ENCODE data around the gene TECTB.

The TECTB gene

DNA sequence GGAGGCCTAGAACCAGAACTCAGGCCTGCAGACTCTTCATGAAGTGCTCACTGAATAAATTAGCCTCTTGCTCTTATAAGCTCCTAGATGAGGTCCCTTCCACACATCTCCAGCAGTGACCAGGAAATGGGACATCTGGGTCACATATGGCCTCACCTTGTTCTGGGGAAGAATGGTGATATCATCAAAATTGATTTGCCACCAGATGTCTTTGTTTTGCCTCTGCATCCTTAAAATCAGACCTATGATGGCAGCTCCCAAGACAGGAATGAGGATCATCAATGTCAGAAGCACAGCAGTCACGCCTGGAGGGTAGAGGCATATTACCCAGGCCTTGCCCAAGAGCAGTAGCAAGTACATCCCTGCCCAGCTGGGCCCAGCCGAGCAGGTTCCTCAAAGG is 57.4 kb downstream of the TECTB start:
- Histone ChIP-seq H3K9ac (ENCODE audit: insufficient read length) (no peak overlapping the region), H3K27ac (no peak overlapping the region), H3K4me3 (no peak overlapping the region), H3K36me3 (ENCODE audit: insufficient read depth, low read length) (no peaks in the 10 kb centered on the region), H3K9me3 (ENCODE audit: low read depth, low read length) (no peaks in the 10 kb centered on the region)
- DNase-seq (ENCODE audit: low read depth, low spot score), result no peak
- TF ChIP-seq EZH2 (IDR thresholded peaks at IDR 0.05) (no peak), FOXP2 (optimal IDR thresholded peaks at IDR 0.05; ENCODE audit: control extremely low read depth, extremely low read length, insufficient read depth) (no peak), POLR2AphosphoS5 (IDR thresholded peaks at IDR 0.05; ENCODE audit: borderline replicate concordance, low read depth, low read length) (no peak)

DNA sequence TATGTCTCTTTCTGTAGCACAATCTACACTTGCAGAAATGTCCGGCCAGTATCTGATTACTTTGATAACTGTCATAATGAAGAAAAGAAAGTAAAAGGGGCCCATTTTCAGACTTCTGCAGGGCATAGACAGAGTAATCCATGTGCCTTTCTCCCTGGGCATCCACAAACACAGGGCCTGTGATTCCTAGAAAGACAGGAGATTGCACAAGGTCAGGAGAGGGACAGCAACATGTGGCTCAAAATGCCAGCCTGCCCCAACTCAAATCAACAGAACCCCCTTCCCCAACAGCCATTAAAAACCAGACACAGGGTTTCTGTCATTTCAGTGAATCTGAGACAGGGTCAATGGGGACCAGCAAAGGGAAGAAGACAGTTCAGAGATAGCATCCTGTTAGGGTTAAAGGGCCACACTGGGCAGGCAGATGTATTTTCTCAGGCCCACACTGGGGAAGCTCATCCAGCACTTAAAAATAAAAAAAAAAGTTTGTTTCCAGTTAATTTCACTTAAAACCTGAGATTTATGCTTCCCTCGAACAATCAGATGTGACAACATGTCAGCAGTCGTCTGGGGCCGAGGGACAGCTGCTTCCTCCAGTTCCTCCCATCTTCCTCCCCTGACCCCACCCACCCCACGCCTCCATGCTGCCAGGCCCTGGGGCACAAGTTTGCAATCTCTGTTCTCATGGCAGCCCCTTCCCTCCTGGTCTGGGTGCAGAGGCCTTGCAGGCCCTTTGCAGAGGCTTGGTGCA is 60.0 kb downstream of the TECTB start:
- H3K27ac ChIP-seq, result no peak overlapping the region
- no peaks in the 10 kb centered on the region for H3K36me3 ChIP-seq (ENCODE audit: insufficient read depth, low read length)
- no peak overlapping the region for H3K9ac ChIP-seq (ENCODE audit: insufficient read length)
- TF ChIP-seq POLR2AphosphoS5 (IDR thresholded peaks at IDR 0.05; ENCODE audit: borderline replicate concordance, low read depth, low read length), result no peak
- TF ChIP-seq EZH2 (IDR thresholded peaks at IDR 0.05), result no peak
- no peak for TF ChIP-seq FOXP2 (optimal IDR thresholded peaks at IDR 0.05; ENCODE audit: control extremely low read depth, extremely low read length, insufficient read depth)
- no peak overlapping the region for H3K4me3 ChIP-seq
- DNase-seq (ENCODE audit: low read depth, low spot score), result no peak
- H3K9me3 ChIP-seq (ENCODE audit: low read depth, low read length), result no peaks in the 10 kb centered on the region

DNA sequence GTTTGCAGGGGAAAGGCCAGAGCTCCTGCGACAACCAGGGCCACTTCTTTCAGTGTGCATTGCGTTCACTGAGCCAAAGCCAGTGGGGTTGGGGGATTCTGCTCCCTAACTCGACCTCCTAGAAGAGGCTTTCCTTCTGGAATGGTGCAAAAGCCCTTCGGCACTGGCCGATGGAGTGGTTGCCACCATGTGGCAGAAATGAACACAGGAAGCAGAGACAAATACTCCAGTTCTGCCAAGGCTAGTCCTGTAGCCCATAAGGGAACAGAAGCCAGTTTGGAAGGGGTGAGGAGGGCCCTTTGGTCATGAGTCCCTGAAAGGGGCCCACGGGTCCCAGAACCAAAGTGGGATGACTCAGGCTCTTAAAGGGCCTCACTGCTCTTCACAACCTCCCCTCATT is 61.1 kb downstream of the TECTB start:
- no peak overlapping the region for H3K9ac ChIP-seq (ENCODE audit: insufficient read length)
- no peak for DNase-seq (ENCODE audit: low read depth, low spot score)
- no peaks in the 10 kb centered on the region for H3K9me3 ChIP-seq (ENCODE audit: low read depth, low read length)
- TF ChIP-seq EZH2 (IDR thresholded peaks at IDR 0.05) (no peak), POLR2AphosphoS5 (IDR thresholded peaks at IDR 0.05; ENCODE audit: borderline replicate concordance, low read depth, low read length) (no peak), FOXP2 (optimal IDR thresholded peaks at IDR 0.05; ENCODE audit: control extremely low read depth, extremely low read length, insufficient read depth) (no peak)
- H3K36me3 ChIP-seq (ENCODE audit: insufficient read depth, low read length), result no peaks in the 10 kb centered on the region
- H3K27ac ChIP-seq, result no peak overlapping the region
- H3K4me3 ChIP-seq, result no peak overlapping the region

DNA sequence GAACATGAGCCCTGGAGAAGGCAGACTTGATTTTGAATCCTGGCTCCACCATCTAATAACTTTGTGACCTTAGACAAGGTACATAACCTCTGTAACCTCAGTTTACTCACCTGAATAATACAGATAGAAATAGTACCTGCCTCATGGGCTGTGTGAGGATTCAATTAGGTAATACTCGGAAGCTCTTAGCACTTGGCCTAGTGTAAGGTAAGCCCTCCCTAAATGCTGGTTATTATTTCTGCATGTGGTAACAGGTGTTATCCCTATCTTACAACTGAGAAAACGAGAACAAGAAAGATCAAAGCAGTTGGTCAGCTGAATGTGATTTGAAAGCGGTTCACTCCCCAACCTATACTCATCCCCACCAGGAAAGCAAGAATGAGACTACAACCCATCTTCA is 62.0 kb downstream of the TECTB start:
- TF ChIP-seq POLR2AphosphoS5 (IDR thresholded peaks at IDR 0.05; ENCODE audit: borderline replicate concordance, low read depth, low read length) (no peak), EZH2 (IDR thresholded peaks at IDR 0.05) (no peak), FOXP2 (optimal IDR thresholded peaks at IDR 0.05; ENCODE audit: control extremely low read depth, extremely low read length, insufficient read depth) (no peak)
- DNase-seq (ENCODE audit: low read depth, low spot score), result no peak
- H3K4me3 ChIP-seq, result no peak overlapping the region
- no peak overlapping the region for H3K27ac ChIP-seq
- no peaks in the 10 kb centered on the region for H3K9me3 ChIP-seq (ENCODE audit: low read depth, low read length)
- no peaks in the 10 kb centered on the region for H3K36me3 ChIP-seq (ENCODE audit: insufficient read depth, low read length)
- H3K9ac ChIP-seq (ENCODE audit: insufficient read length), result no peak overlapping the region

DNA sequence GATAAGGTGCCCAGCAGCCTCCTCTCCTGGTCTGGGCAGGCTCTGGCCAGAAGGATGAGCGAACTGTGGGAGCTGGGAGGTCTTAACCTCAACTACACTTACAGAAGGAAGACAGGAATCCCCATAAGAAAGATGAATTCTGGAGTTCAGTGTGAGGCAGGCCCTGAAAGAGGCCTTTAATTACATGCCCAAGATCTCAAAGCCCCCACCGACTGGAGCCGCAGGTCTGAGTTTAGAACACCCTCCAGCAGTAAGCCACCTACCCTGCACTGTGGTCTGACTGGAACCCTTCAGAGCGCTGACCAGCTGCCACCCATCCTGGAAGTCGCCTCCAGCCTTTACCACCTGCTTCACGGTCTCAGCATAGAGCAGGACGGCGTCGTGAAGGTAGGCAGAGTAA is 62.5 kb downstream of the TECTB start:
- Histone ChIP-seq H3K9ac (ENCODE audit: insufficient read length) (no peak overlapping the region), H3K4me3 (no peak overlapping the region), H3K27ac (no peak overlapping the region), H3K9me3 (ENCODE audit: low read depth, low read length) (no peaks in the 10 kb centered on the region), H3K36me3 (ENCODE audit: insufficient read depth, low read length) (no peaks in the 10 kb centered on the region)
- no peak for DNase-seq (ENCODE audit: low read depth, low spot score)
- no peak for TF ChIP-seq FOXP2 (optimal IDR thresholded peaks at IDR 0.05; ENCODE audit: control extremely low read depth, extremely low read length, insufficient read depth)
- no peak for TF ChIP-seq POLR2AphosphoS5 (IDR thresholded peaks at IDR 0.05; ENCODE audit: borderline replicate concordance, low read depth, low read length)

DNA sequence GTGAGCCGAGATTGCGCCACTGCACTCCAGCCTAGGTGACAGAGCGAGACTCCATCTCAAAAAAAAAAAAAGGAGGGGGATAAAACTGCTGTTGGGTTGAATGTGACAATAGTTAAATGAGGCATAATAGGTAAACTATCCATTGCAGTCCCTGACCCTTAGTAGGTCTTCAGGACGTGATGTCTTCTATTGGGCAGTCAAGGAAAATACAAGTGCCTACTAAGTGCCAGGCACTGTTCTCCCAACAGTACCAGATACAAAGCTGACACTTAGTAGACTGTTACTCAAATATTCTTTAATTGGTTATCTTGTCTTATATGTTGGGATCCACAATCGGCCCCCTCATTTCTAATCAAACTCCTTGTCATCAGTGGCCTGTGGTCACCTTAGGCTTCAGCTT is 63.6 kb downstream of the TECTB start:
- no peak for DNase-seq (ENCODE audit: low read depth, low spot score)
- Histone ChIP-seq H3K27ac (no peak overlapping the region), H3K4me3 (no peak overlapping the region), H3K9ac (ENCODE audit: insufficient read length) (no peak overlapping the region), H3K36me3 (ENCODE audit: insufficient read depth, low read length) (no peaks in the 10 kb centered on the region), H3K9me3 (ENCODE audit: low read depth, low read length) (no peaks in the 10 kb centered on the region)
- no peak for TF ChIP-seq POLR2AphosphoS5 (IDR thresholded peaks at IDR 0.05; ENCODE audit: borderline replicate concordance, low read depth, low read length)
- no peak for TF ChIP-seq FOXP2 (optimal IDR thresholded peaks at IDR 0.05; ENCODE audit: control extremely low read depth, extremely low read length, insufficient read depth)

DNA sequence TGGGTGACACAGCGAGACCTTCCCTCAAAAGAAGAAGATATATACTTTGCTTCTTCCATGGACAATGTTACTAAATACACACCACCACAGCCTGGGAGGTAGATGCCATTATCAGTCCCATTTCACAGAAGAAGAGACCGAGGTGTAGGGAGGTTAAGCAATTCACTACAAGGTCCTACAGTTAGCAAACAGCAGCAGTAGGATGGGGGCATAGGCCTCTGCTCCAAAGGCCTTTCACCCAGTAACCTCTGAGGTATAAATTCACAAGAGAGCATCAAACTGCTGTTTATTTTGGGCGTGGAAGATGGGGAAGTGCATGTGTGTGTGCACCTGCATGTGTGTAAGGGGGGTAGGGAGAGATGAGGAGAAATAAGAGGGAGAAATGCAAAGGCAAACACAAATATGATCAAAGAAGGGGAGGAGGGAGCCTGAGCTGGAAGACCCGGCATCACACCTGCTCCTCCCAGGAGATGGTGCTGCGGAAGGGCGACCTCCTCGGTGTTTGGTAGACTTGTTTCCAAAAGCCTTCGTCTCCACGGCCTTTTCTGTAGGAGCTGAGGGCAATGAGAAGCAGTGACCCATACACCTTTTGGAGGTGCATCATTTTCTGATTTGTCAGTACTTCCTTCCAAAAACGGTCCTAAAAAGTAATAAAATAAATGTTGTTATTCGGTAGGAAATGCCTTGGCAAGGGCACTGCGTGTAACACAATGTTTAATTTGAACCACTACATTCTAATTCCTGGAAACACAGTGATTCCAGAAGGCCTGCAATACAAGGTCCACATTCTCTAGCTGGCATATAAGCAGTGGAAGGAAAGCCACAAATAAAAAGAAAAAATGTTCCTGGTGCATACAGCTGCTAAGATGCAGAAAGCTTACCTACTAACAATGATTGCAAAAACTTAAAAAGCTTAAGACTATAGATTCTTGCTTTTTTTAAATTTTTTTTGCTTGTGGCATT is 64.8 kb downstream of the TECTB start:
- Histone ChIP-seq H3K9me3 (ENCODE audit: low read depth, low read length) (no peaks in the 10 kb centered on the region), H3K36me3 (ENCODE audit: insufficient read depth, low read length) (no peaks in the 10 kb centered on the region), H3K9ac (ENCODE audit: insufficient read length) (no peak overlapping the region), H3K4me3 (no peak overlapping the region), H3K27ac (no peak overlapping the region)
- no peak for TF ChIP-seq FOXP2 (optimal IDR thresholded peaks at IDR 0.05; ENCODE audit: control extremely low read depth, extremely low read length, insufficient read depth)
- no peak for TF ChIP-seq POLR2AphosphoS5 (IDR thresholded peaks at IDR 0.05; ENCODE audit: borderline replicate concordance, low read depth, low read length)
- TF ChIP-seq EZH2 (IDR thresholded peaks at IDR 0.05), result no peak
- no peak for DNase-seq (ENCODE audit: low read depth, low spot score)

DNA sequence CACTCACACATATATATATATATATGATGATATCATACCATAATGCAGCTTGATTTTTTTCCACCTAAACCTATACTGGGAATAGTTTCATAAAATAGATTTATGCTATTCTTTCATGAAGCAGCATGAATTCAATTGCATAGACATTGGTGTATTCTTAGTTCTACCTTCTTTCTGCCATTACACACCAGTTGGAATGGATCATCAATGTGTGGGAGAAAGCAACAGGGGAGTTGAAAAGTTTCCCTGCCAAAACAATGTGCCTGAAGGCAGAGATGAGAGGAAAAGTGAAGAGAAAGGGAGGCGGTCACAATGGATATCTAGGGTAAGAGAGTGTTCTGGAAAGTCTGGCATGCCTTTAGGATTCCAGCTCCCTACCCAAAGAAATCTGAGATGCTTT is 65.6 kb downstream of the TECTB start:
- DNase-seq (ENCODE audit: low read depth, low spot score), result no peak
- H3K36me3 ChIP-seq (ENCODE audit: insufficient read depth, low read length), result no peaks in the 10 kb centered on the region
- H3K9ac ChIP-seq (ENCODE audit: insufficient read length), result no peak overlapping the region
- no peaks in the 10 kb centered on the region for H3K9me3 ChIP-seq (ENCODE audit: low read depth, low read length)
- H3K27ac ChIP-seq, result no peak overlapping the region
- H3K4me3 ChIP-seq, result no peak overlapping the region
- no peak for TF ChIP-seq EZH2 (IDR thresholded peaks at IDR 0.05)
- TF ChIP-seq POLR2AphosphoS5 (IDR thresholded peaks at IDR 0.05; ENCODE audit: borderline replicate concordance, low read depth, low read length), result no peak
- no peak for TF ChIP-seq FOXP2 (optimal IDR thresholded peaks at IDR 0.05; ENCODE audit: control extremely low read depth, extremely low read length, insufficient read depth)
